DOHH2 (cell line): ENCODE measurements around the gene TMEM202.

Experiments used
- CTCF ChIP-seq: fragments of 200-600 bp; sonication (generic); IDR thresholded peaks from one replicate; pipeline ENCODE4 v1.5.1; 2014; ENCODE audit warnings: antibody characterized with exemption, mild to moderate bottlenecking, low read depth, low read length; ENCODE audit not compliant: poor library complexity, severe bottlenecking
- EZH2phosphoT487 ChIP-seq: fragments of 200-600 bp; sonication (generic); IDR thresholded peaks from 2 replicates; pipeline ENCODE4 v1.6.1; 2017; ENCODE audit warnings: borderline replicate concordance, mild to moderate bottlenecking, antibody characterized with exemption, low read length, moderate library complexity, mixed read lengths

- TF ChIP-seq CTCF (no peak), EZH2phosphoT487 (no peak)
Observed at GRCh38 chr15:72361176-72361575, 36.9 kb upstream of the TMEM202 start.
